HG02981 (cell line): ENCODE results near the gene TMED10.
A peak's percentile ranks its signal among the peaks of the same experiment; 100 is the strongest.
"Not testable (repeated sequence)": the region's sequence is repeated elsewhere in the genome, so short reads cannot be mapped to it uniquely, and the experiment has no call there.

Experiments used
- ATAC-seq: cut with Tn5 transposase; IDR thresholded peaks from one replicate; pipeline ENCODE4 v1.9.1; 2021; ENCODE audit warnings: mild to moderate bottlenecking, moderate library complexity; ENCODE audit not compliant: unreplicated experiment

TMED10 gene

DNA sequence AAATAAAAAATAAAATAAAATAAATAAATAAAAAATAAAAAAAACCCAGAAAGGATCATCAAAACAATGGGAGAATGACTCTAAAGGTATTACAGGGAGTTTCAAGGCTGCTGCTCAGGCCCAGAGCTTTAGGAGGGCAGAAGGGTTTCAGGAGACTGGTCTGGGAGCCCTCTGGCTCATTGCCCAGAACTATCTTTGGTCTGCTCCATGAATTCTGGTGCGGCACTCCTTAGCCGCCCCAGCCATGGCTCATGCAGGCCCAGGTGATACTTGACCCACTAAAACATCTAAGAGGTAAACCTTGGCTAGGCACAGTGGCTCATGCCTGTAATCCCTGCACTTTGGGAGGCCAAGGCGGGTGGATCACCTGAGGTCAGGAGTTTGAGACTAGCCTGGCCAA is 14.7 kb upstream of the TMED10 start:
- ATAC-seq: no peak

DNA sequence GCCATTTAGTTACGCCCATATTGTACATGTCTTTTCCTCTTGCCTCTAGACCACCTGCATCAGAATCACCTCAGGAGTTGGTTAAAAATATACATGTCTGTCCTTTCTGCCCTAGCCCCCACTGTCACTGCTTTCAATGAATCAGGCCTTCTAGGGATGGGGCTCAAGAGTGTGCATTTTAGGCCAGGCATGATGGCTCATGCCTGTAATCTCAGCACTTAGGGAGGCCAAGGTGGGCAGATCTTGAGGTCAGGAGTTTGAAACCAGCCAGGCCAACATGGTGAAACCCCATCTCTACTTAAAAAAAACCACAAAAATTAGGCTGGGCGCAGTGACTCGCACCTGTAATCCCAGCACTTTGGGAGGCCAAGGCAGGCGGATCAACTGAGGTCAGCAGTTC is 13.6 kb upstream of the TMED10 start:
- no peak for ATAC-seq

DNA sequence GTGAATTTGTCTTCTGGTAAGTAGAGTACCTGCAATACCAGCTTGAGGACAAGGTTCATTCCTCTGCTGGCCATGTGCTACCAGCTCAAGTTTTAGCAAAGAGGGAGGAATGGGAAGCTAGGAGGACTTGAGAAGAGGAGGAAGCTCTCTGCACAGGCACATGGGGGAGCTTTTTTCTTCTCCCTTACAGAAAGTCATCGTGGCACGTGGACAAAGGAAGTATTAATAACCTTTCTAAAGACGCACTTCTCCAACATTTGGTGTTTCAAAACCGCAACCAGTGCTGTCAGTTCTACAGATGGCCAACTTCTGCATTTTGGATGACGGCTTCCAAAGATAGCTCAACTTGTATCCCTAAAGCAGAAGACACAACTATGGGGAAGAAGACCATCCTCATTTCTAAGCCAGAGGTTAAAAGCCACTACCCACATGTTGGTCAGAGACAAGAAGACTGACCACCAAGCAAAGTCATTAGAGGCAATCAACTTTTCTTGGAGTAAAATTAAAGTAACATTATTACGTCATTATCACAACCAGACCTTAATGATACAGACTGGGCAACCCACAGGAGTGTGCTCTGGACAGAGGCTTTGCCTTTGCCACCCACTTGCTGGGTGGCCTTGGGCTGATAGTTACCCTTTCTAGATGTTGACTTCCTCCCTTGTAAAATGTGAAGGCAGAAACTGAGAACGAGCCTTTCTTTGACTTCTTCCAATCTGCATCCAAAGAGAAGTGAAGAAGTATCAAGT is 12.3 kb upstream of the TMED10 start:
- ATAC-seq: no peak

DNA sequence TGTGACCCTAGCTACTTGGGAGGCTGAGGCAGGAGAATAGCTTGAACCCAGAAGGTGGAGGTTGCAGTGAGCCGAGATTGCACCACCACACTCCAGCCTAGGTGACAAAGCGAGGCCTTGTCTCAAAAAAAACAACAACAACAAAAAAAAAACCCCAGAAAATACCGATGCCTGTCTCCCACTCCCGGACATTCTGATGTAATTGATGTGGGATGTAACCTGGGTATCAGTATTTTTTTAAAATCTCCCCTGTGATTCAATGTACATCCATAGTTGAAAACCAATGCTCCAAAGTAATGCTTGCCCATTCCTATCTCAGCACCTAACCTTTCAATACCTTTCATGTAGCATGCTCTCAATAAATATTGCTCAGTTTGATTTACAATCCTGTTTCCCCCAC is 11.7 kb upstream of the TMED10 start:
- no peak for ATAC-seq

DNA sequence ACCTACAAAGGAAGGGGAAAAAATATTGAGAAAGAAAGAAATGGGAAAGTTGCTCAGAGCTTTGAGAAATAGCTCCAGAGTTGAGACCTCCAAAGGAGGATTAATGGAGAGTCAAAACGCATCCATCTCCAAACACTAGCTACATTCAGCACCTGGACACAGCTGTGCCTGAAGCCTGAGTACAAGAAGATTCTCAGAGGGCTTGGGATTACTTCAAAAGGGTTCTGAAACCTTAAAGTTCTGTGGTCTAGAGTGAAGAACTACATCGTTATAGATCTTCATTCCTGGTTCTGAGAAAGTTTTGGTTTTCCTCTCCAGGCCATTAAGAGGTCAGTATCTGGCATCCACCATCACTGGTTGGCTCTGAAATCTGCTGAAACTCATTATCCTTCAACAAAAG is 10.5 kb upstream of the TMED10 start:
- ATAC-seq: no peak

DNA sequence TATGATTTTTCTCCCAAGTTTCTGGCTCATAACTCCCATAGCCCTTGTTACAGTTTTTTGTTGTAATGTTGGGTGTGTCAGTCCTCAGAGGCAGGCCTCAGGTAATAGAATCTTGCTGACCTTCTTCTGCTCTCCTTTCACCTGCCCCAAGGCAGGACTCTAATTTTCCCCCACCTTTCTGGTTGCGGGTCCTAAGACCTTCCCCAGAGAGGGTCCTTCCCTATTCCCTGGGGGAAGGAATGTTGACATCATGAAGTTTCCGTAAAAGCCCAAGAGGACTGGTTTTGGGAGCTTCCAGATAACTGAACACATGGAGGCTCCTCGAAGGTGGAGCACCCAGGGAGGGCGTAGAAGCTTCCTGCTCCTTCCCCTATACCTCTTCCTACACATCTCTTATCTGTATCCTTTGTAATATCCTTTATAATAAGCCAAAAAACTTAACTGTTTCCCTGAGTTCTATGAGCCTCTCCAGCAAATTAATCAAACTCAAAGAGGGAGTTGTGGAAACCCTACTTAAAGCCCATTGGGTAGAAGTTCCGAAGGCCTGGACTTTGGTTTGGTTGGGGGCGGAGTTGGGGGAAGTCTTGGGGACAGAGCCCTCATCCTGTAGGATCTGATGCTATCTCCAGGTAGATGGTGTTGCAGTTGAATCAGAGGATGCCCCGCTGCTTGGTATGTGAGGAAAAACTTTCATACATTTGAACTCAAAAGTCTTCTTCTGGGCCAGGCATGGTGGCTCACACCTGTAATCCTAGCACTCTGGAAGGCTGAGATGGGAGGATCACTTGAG is 9.0 kb upstream of the TMED10 start:
- ATAC-seq: no peak

DNA sequence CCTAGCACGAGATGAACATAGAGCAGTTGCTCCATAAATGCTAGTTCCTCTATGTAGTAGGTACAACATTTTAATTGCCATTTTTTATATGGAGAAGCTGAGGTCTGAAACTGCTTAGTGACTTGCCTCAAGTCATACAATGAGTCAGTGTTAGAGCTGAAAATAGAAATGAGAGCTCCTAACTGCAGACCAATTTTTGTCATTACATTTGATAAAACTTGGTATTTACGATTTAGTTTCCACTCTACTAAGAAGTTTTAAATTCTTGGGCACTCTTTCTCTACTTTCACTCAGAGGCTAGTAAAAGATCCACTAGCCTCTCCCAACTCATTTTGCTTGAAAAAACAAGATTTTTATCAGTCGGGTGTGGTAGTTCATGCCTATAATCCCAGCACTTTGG is 8.1 kb upstream of the TMED10 start:
- no peak for ATAC-seq

GRCh38 chr14:75184039-75184438 is 7.6 kb upstream of the TMED10 start:
- ATAC-seq: no peak

DNA sequence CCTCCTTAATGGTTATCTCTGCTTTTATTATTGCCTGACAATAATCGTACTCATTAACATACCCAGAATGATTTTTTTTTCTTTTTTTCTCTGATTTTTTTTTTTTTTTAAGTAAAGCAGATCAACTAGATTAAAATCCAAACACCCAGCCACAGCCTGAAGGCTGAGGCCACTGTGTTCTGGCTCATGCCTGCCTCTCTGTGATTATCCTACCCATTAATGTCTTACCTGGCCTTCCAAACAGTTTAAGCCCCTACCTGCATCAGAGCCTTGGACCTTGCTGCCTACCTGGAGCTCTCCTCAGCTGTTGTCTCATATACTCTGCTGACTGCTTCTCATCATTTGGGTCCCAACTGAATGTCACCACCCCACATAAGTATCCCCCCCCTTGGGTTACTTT is 6.8 kb upstream of the TMED10 start:
- no peak for ATAC-seq

- no peak for ATAC-seq
Observed at GRCh38 chr14:75182821-75183220, 6.4 kb upstream of the TMED10 start.

- ATAC-seq: not testable (repeated sequence)
Observed at GRCh38 chr14:75182163-75182562, 5.8 kb upstream of the TMED10 start.

DNA sequence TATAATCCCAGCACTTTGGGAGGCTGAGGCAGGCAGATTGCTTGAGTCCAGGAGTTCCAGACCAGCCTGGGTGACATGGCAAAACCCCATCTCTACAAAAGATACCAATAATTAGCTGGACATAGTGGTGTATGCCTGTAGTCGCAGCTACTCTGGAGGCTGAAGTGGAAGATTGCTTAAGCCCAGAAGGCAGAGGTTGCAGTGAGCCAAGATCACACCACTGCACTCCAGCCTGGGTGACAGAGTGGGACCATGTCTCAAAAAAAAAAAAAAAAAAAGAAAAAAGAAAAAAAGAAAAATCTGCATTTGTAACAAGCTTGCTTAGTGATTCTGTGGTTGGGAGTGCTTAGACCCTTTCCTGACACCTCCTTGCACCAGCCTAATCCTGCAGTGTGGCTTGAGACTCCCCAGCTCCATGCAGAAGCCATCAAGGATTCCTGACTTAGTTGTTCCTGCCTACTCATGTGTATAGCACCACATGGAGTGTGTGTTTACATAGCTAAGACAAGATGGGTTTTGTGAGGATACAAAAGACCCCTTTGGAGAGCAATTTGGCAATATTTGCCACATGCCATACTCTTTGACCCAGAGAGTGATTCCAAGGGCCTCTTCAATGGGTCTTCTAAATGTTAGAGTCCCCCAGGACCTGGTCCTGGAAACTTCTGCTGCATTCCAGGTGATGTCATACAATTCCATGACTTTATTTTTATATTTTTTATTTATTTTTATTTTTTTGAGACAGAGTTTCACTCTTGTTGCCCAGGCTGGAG is 5.1 kb upstream of the TMED10 start:
- ATAC-seq: no peak

DNA sequence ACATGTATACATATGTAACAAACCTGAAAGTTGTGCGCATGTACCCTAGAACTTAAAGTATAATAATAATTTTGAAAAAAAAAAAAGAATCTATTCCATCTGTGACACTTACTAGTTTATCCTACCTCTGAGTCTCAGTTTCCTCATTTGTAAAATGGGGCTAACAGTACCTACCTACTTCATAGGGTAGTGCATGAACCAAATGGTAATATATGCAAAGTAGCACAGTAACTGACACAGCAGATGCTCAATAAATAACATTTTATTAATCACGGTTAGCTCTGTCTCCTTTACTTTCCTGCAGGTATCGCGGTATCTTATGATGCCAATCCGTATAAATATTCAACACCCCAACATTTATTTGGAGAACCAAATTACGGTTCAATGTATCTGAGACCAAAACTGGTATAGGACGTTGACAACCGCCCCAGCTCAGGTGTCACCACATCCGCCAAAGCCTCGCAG is 703 bp downstream of the TMED10 start:
- ATAC-seq: peak; percentile 21

GRCh38 chr14:75174066-75174465 is 2.3 kb downstream of the TMED10 start:
- no peak for ATAC-seq

GRCh38 chr14:75170772-75171171 is 5.6 kb downstream of the TMED10 start:
- no peak for ATAC-seq

- no peak for ATAC-seq
Observed at GRCh38 chr14:75168586-75169335, 7.7 kb downstream of the TMED10 start.

DNA sequence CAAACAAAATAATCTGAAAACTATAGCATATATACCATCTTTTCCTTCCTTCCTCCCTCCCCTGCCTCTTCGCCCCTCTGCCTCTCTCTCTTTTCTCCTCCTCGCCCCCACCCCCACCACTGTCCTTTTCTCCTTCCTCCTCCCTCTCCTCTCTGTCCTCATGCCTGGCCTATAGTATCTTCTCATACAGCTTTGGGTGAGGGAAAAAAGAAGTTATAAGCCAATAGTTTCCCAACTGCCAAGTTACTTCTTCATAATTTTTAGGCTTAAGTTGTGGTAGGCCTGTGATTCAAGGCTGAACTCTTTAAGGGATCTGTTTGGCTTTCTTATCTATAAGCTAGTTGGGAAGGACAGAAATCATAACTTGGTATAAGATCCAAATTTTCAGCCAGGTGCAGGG is 9.1 kb downstream of the TMED10 start:
- ATAC-seq: no peak

DNA sequence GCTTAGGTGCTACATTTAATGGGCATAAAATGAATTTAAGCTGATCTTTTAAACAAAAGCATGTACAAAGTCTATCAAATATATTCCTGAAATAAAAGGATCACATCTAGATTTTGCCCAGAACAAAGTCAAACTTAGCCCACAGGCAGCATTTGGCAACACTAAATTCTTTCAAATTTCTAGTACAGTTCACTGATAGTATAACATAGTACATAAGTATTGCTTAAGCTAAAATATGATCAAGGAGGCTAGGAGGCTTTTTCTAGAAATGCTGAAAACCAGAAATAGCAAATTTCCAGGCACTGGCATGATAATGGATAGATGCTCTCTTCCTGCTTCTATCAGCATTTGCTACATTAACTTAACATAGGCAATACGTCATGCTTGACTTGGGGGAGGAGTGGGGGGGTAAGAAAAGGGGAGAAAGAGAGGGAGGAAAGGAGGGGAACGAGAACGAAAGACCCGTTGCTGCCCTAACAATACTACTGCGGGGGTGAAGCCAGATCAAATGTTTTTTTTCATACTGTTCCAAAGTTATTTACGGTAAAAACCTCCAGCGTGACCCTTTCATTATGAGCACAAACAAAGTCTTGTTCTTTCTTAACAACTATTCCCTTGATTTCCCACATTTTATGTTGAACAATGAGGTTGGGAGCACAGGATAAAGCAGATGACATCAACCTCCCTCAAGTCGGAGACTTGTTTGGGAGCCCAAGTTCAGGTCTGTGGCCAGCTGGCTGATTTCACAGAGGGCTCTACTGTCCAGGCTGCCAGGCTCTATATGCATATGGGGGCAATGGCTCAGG is 10.6 kb downstream of the TMED10 start:
- ATAC-seq: no peak

GRCh38 chr14:75164809-75165208 is 11.6 kb downstream of the TMED10 start:
- no peak for ATAC-seq

- ATAC-seq: no peak
Observed at GRCh38 chr14:75163677-75164076, 12.7 kb downstream of the TMED10 start.
